ENCODE data around the gene PDXK. TPM values are rescaled to one million over a fixed set of nuclear protein-coding genes. Genes with fewer than 3 reads are reported as not detected.

The PDXK gene
- total RNA-seq, 2 donors from 2014 or later = 33.7 to 68.9 TPM

GRCh38 chr21:43691086-43691795 lies 27.7 kb upstream of the PDXK start:
- TF ChIP-seq CTCF (IDR thresholded peaks at IDR 0.05) (no peak), POLR2A (IDR thresholded peaks at IDR 0.05) (no peak)
- H3K9me3 ChIP-seq = no peaks in the 10 kb centered on the region
- no peaks in the 10 kb centered on the region for H3K4me1 ChIP-seq
- H3K4me3 ChIP-seq = no peak overlapping the region
- ATAC-seq = no peak
- intact Hi-C loops (cut with DNase I) = no loop called here
- H3K27ac ChIP-seq = no peak overlapping the region
- DNase-seq = no peak
- H3K36me3 ChIP-seq (replicated peaks in 1 of 2; ENCODE audit: insufficient read depth in 1 of 2, low read depth in 2 of 2) = peaks cover 0 to 30% of the 10 kb centered on the region in 2 donors
- WGBS, 2 donors = 96 to 97% methylated on average over 25 of the region's 25 CpGs
- no peaks in the 10 kb centered on the region for H3K27me3 ChIP-seq

GRCh38 chr21:43691801-43692200 lies 27.1 kb upstream of the PDXK start:
- H3K9me3 ChIP-seq = no peaks in the 10 kb centered on the region
- ATAC-seq (no peak), DNase-seq (no peak)
- intact Hi-C loops (cut with DNase I) = no loop called here
- H3K27me3 ChIP-seq = no peaks in the 10 kb centered on the region
- H3K4me1 ChIP-seq = no peaks in the 10 kb centered on the region
- H3K27ac ChIP-seq = no peak overlapping the region
- 90 to 94% methylated on average over 9 to 10 of the region's 10 CpGs for WGBS, 2 donors
- TF ChIP-seq CTCF (IDR thresholded peaks at IDR 0.05) (no peak), POLR2A (IDR thresholded peaks at IDR 0.05) (no peak)
- H3K4me3 ChIP-seq = no peak overlapping the region
- peaks cover 0 to 24% of the 10 kb centered on the region in 2 donors for H3K36me3 ChIP-seq (replicated peaks in 1 of 2; ENCODE audit: insufficient read depth in 1 of 2, low read depth in 2 of 2)

- 84 to 93% methylated on average over 4 to 8 of the region's 8 CpGs for WGBS, 2 donors
- intact Hi-C loops (cut with DNase I) = no loop called here
- ATAC-seq = no peak
These were observed 26.0 kb upstream of the PDXK start for GRCh38 chr21:43692949-43693348.

GRCh38 chr21:43693981-43694380 lies 24.9 kb upstream of the PDXK start:
- 92% methylated on average over 23 of the region's 23 CpGs for WGBS, 2 donors
- TF ChIP-seq CTCF (IDR thresholded peaks at IDR 0.05) (no peak), POLR2A (IDR thresholded peaks at IDR 0.05) (no peak)
- no peak for ATAC-seq
- H3K36me3 ChIP-seq (replicated peaks in 1 of 2; ENCODE audit: insufficient read depth in 1 of 2, low read depth in 2 of 2) = peaks cover 0 to 17% of the 10 kb centered on the region in 2 donors
- H3K4me3 ChIP-seq = no peak overlapping the region
- DNase-seq = no peak
- intact Hi-C loops (cut with DNase I) = no loop called here
- H3K9me3 ChIP-seq = no peaks in the 10 kb centered on the region
- no peaks in the 10 kb centered on the region for H3K27me3 ChIP-seq
- H3K4me1 ChIP-seq = no peaks in the 10 kb centered on the region
- no peak overlapping the region for H3K27ac ChIP-seq

More at GRCh38 chr21:43692949-43693348, 26.0 kb upstream of the PDXK start:
- H3K4me1 ChIP-seq = no peaks in the 10 kb centered on the region
- no peak overlapping the region for H3K4me3 ChIP-seq
- peaks cover 0 to 22% of the 10 kb centered on the region in 2 donors for H3K36me3 ChIP-seq (replicated peaks in 1 of 2; ENCODE audit: insufficient read depth in 1 of 2, low read depth in 2 of 2)
- no peak for DNase-seq
- no peaks in the 10 kb centered on the region for H3K27me3 ChIP-seq
- no peaks in the 10 kb centered on the region for H3K9me3 ChIP-seq
- H3K27ac ChIP-seq = no peak overlapping the region
- TF ChIP-seq CTCF (IDR thresholded peaks at IDR 0.05) = no peak
- no peak for TF ChIP-seq POLR2A (IDR thresholded peaks at IDR 0.05)

All from body of pancreas (tissue), 4 donors.